ENCODE data around the gene OR2AE1. TPM values are rescaled to one million over a fixed set of nuclear protein-coding genes. Genes with fewer than 3 reads are reported as not detected.

Gene OR2AE1, protein sequence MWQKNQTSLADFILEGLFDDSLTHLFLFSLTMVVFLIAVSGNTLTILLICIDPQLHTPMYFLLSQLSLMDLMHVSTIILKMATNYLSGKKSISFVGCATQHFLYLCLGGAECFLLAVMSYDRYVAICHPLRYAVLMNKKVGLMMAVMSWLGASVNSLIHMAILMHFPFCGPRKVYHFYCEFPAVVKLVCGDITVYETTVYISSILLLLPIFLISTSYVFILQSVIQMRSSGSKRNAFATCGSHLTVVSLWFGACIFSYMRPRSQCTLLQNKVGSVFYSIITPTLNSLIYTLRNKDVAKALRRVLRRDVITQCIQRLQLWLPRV
- not detected in 5 replicates for total RNA-seq (2022; extraction: Qiagen RNA extraction)

DNA sequence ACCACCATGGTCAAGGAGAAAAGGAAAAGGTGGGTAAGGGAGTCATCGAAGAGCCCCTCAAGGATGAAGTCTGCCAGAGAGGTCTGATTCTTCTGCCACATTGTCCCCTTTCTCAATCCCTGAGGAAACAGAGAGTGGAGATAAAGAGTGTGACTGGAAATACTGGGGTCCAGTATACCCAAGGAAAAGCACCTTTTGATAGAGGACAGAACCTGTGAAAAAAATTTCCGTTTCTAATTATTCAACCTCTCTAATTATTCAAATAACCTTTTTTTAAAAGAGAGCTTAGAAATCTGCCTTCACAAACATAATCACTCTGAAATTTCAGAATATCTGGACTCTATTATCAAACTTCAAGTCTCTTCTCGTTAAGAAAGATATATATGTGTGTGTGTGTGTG, at the start of gene OR2AE1:
Gene OR2AE1 (minus strand): TSS at position 101 of the 400 bp plus-strand sequence. CDS start 0 bp downstream, at position 101.

DNA sequence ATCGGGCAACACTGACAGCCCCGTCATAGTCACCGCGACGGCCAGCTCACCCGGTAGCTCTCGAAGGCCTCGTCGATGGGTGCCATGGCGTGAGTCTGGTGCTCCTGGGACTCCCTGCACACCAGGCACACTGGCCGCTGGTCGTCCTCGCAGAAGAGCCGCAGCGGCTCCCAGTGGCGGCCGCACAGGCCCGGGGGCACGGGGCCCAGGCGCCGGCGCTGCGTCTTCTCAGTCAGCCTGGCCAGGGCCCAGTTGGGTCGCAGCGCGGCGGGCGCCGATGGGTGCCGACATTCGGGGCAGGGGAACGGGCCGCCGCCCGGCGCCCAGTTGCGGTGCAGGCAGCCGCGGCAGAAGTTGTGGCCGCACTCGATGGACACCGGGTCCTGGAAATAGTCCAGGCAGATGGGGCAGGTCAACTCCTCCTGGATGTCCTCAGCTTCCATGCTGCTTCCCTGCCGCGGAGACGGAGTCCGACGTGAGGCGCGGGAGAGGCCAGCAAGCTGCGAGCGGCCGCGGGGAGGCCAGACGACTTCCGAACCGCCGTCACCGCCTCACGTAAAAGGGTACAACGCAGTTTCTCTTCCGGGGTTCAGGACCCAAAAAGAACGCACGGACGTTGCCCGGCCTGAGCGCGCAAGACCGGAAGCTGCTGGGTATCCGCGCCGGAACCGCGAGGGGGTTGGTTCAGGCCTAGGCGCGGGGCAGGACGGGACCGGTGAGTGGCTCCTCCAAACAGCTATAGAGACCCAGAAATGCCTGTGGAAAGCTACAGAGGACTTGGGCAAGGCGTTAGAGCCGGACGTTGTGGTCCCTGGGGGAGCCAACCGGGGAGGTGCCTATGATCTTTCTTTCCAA, 42.4 kb upstream of the OR2AE1 start, which contains the start of gene TRIM4:
Gene TRIM4 (minus strand): TSS at position 572 of the 855 bp plus-strand sequence. CDS start 129 bp downstream, at position 443.

Other genes starting within 250 kb of the OR2AE1 start
- gene CYP3A5, start 197.0 kb downstream of the OR2AE1 start, total RNA-seq (2022; extraction: Qiagen RNA extraction) = 0.99 to 1.9 TPM (median 1.2 TPM) in 5 replicates
- gene CYP3A7, start 141.8 kb downstream of the OR2AE1 start, total RNA-seq (2022; extraction: Qiagen RNA extraction) = 0.06 to 0.07 TPM in 2 of 5 replicates, not detected in the others
- 0.09 to 0.10 TPM in 2 of 5 replicates, not detected in the others for gene CYP3A4, start 92.8 kb downstream of the OR2AE1 start, total RNA-seq (2022; extraction: Qiagen RNA extraction)
- not detected in 5 replicates for gene CYP3A43, start 49.0 kb downstream of the OR2AE1 start, total RNA-seq (2022; extraction: Qiagen RNA extraction)
- 24.6 to 27.9 TPM (median 25.0 TPM) in 5 replicates for gene TRIM4, start 42.5 kb upstream of the OR2AE1 start, total RNA-seq (2022; extraction: Qiagen RNA extraction)
- 0.12 to 0.21 TPM (median 0.12 TPM) in 3 of 5 replicates, not detected in the others for gene GJC3, start 52.6 kb upstream of the OR2AE1 start, total RNA-seq (2022; extraction: Qiagen RNA extraction)
- gene AZGP1, start 99.0 kb upstream of the OR2AE1 start, total RNA-seq (2022; extraction: Qiagen RNA extraction) = 0.13 TPM in 1 of 5 replicates, not detected in the others
- 6.4 to 9.7 TPM (median 9.0 TPM) in 5 replicates for gene ZKSCAN1, start 138.6 kb upstream of the OR2AE1 start, total RNA-seq (2022; extraction: Qiagen RNA extraction)
- 9.7 to 12.3 TPM (median 10.5 TPM) in 5 replicates for gene ZSCAN21, start 172.7 kb upstream of the OR2AE1 start, total RNA-seq (2022; extraction: Qiagen RNA extraction)
- gene ZNF3, start 204.7 kb upstream of the OR2AE1 start, total RNA-seq (2022; extraction: Qiagen RNA extraction) = 19.3 to 20.9 TPM (median 20.5 TPM) in 5 replicates
- gene COPS6, start 211.9 kb upstream of the OR2AE1 start, total RNA-seq (2022; extraction: Qiagen RNA extraction) = 157 to 189 TPM (median 174 TPM) in 5 replicates
- 223 to 248 TPM (median 243 TPM) in 5 replicates for gene MCM7, start 224.4 kb upstream of the OR2AE1 start, total RNA-seq (2022; extraction: Qiagen RNA extraction)
- gene AP4M1, start 224.6 kb upstream of the OR2AE1 start, total RNA-seq (2022; extraction: Qiagen RNA extraction) = 13.0 to 16.0 TPM (median 14.8 TPM) in 5 replicates
- gene TAF6, start 242.3 kb upstream of the OR2AE1 start, total RNA-seq (2022; extraction: Qiagen RNA extraction) = 56.8 to 66.8 TPM (median 63.6 TPM) in 5 replicates
- gene CNPY4, start 242.6 kb upstream of the OR2AE1 start, total RNA-seq (2022; extraction: Qiagen RNA extraction) = 8.9 to 11.2 TPM (median 11.0 TPM) in 5 replicates
- gene MBLAC1, start 249.9 kb upstream of the OR2AE1 start, total RNA-seq (2022; extraction: Qiagen RNA extraction) = 2.5 to 3.5 TPM (median 3.1 TPM) in 5 replicates

Measured in A549 treated with Mapracorat at 1 μM for 4 hours (cell line).